ENCODE data around the gene WDR6. TPM values are rescaled to one million over a fixed set of nuclear protein-coding genes. Genes with fewer than 3 reads are reported as not detected.

WDR6 gene
- polyA plus RNA-seq (2013), result 131 TPM

GRCh38 chr3:49007068-49007770 is at the start of gene WDR6:
TSS of gene WDR6 (plus strand) at chr3:49007391. CDS start at chr3:49007432, 41 bp downstream.
- peak within 1 kb of the TSS; percentile 85 to 94 for H3K27ac ChIP-seq (ENCODE audit: insufficient read depth in 1 of 2, low read depth in 1 of 2, low read length in 2 of 2, poor library complexity in 1 of 2, severe bottlenecking in 2 of 2)
- ChIA-PET CTCF (interaction anchor here (0.7 to 19.2 kb wide), 5 partner anchors 11 to 112 kb away, joined by 3 to 386 read pairs (median 3); partner anchors contain the start of genes DALRD3, IMPDH2, NDUFAF3 and P4HTM), POLR2A (interaction anchor here (0.6 to 4.4 kb wide), 8 partner anchors 10 to 126 kb away, joined by 4 to 69 read pairs (median 8); partner anchors contain the start of genes ARIH2, DALRD3, IMPDH2 and NDUFAF3)
- no peaks in the 10 kb centered on the region for H3K9me3 ChIP-seq (ENCODE audit: control extremely low read depth in 1 of 5, control insufficient read depth in 4 of 5, insufficient read depth in 2 of 5, low read depth in 1 of 5, low read length in 4 of 5)
- 0% methylated on average over 45 of the region's 65 CpGs for WGBS (ENCODE audit: insufficient coverage)
- peaks cover 1 to 23% (median 23%) of the 10 kb centered on the region in 4 experiments for H3K4me1 ChIP-seq (ENCODE audit: control extremely low read depth in 1 of 4, control insufficient read depth in 4 of 4, insufficient read depth in 4 of 4, low read length in 3 of 4)
- H3K4me3 ChIP-seq (ENCODE audit: control insufficient read depth in 1 of 7, extremely low read depth in 1 of 7, insufficient read depth in 4 of 7, low read depth in 2 of 7, low read length in 6 of 7), result peak within 1 kb of the TSS; percentile 58 to 87 (median 83)
- peak; percentile 97 to 99 (median 99) for DNase-seq
- H3K27me3 ChIP-seq (replicated peaks in 2 of 5; ENCODE audit: control insufficient read depth in 4 of 5, insufficient read depth in 5 of 5, low read length in 4 of 5), result no peaks in the 10 kb centered on the region
- H3K36me3 ChIP-seq (ENCODE audit: control insufficient read depth in 4 of 4, insufficient read depth in 4 of 4, low read length in 3 of 4), result peaks cover 3 to 25% (median 16%) of the 10 kb centered on the region in 4 experiments

- POLR2A ChIA-PET, result no interaction called here
- CTCF ChIA-PET, result interaction anchor here (1.3 kb wide), 1 partner anchor 9 kb away, joined by 4 read pairs; no protein-coding TSS in a partner anchor
These were observed 46.3 kb upstream of the WDR6 start for GRCh38 chr3:48960841-48961413.

GRCh38 chr3:48962340-48962739 is 44.9 kb upstream of the WDR6 start:
- WGBS (ENCODE audit: insufficient coverage), result no CpG with 5 or more reads among the region's 2 CpGs
- Histone ChIP-seq H3K4me3 (ENCODE audit: control insufficient read depth in 1 of 7, extremely low read depth in 1 of 7, insufficient read depth in 4 of 7, low read depth in 2 of 7, low read length in 6 of 7) (no peak overlapping the region), H3K27me3 (replicated peaks in 2 of 5; ENCODE audit: control insufficient read depth in 4 of 5, insufficient read depth in 5 of 5, low read length in 4 of 5) (no peaks in the 10 kb centered on the region), H3K9me3 (ENCODE audit: control extremely low read depth in 1 of 5, control insufficient read depth in 4 of 5, insufficient read depth in 2 of 5, low read depth in 1 of 5, low read length in 4 of 5) (no peaks in the 10 kb centered on the region), H3K27ac (ENCODE audit: insufficient read depth in 1 of 2, low read depth in 1 of 2, low read length in 2 of 2, poor library complexity in 1 of 2, severe bottlenecking in 2 of 2) (no peak overlapping the region), H3K4me1 (ENCODE audit: control extremely low read depth in 1 of 4, control insufficient read depth in 4 of 4, insufficient read depth in 4 of 4, low read length in 3 of 4) (no peaks in the 10 kb centered on the region), H3K36me3 (ENCODE audit: control insufficient read depth in 4 of 4, insufficient read depth in 4 of 4, low read length in 3 of 4) (peaks cover 9 to 35% (median 22%) of the 10 kb centered on the region in 4 experiments)
- POLR2A ChIA-PET, result no interaction called here
- CTCF ChIA-PET, result interaction anchor here (0.6 kb wide), 1 partner anchor 60 kb away, joined by 3 read pairs; the partner anchor contains the start of gene NDUFAF3
- no peak for DNase-seq

More at GRCh38 chr3:48960841-48961413, 46.3 kb upstream of the WDR6 start:
- Histone ChIP-seq H3K27me3 (replicated peaks in 2 of 5; ENCODE audit: control insufficient read depth in 4 of 5, insufficient read depth in 5 of 5, low read length in 4 of 5) (no peaks in the 10 kb centered on the region), H3K4me3 (ENCODE audit: control insufficient read depth in 1 of 7, extremely low read depth in 1 of 7, insufficient read depth in 4 of 7, low read depth in 2 of 7, low read length in 6 of 7) (no peak overlapping the region), H3K4me1 (ENCODE audit: control extremely low read depth in 1 of 4, control insufficient read depth in 4 of 4, insufficient read depth in 4 of 4, low read length in 3 of 4) (no peaks in the 10 kb centered on the region), H3K27ac (ENCODE audit: insufficient read depth in 1 of 2, low read depth in 1 of 2, low read length in 2 of 2, poor library complexity in 1 of 2, severe bottlenecking in 2 of 2) (peak overlapping the region in 1 of 2 experiments; percentile 22), H3K9me3 (ENCODE audit: control extremely low read depth in 1 of 5, control insufficient read depth in 4 of 5, insufficient read depth in 2 of 5, low read depth in 1 of 5, low read length in 4 of 5) (no peaks in the 10 kb centered on the region), H3K36me3 (ENCODE audit: control insufficient read depth in 4 of 4, insufficient read depth in 4 of 4, low read length in 3 of 4) (peaks cover 4 to 27% (median 17%) of the 10 kb centered on the region in 4 experiments)
- WGBS (ENCODE audit: insufficient coverage), result 63% methylated on average over 1 of the region's 4 CpGs
- no peak for DNase-seq

- H3K27me3 ChIP-seq (replicated peaks in 2 of 5; ENCODE audit: control insufficient read depth in 4 of 5, insufficient read depth in 5 of 5, low read length in 4 of 5), result no peaks in the 10 kb centered on the region
- peak overlapping the region in 1 of 2 experiments; percentile 18 for H3K27ac ChIP-seq (ENCODE audit: insufficient read depth in 1 of 2, low read depth in 1 of 2, low read length in 2 of 2, poor library complexity in 1 of 2, severe bottlenecking in 2 of 2)
- CTCF ChIA-PET, result interaction anchor here (0.6 kb wide), 1 partner anchor 59 kb away, joined by 3 read pairs; the partner anchor contains the start of gene NDUFAF3
- POLR2A ChIA-PET, result no interaction called here
- DNase-seq, result no peak
- H3K4me3 ChIP-seq (ENCODE audit: control insufficient read depth in 1 of 7, extremely low read depth in 1 of 7, insufficient read depth in 4 of 7, low read depth in 2 of 7, low read length in 6 of 7), result no peak overlapping the region
- peaks cover 11 to 38% (median 24%) of the 10 kb centered on the region in 4 experiments for H3K36me3 ChIP-seq (ENCODE audit: control insufficient read depth in 4 of 4, insufficient read depth in 4 of 4, low read length in 3 of 4)
- no peaks in the 10 kb centered on the region for H3K4me1 ChIP-seq (ENCODE audit: control extremely low read depth in 1 of 4, control insufficient read depth in 4 of 4, insufficient read depth in 4 of 4, low read length in 3 of 4)
- 100% methylated on average over 1 of the region's 4 CpGs for WGBS (ENCODE audit: insufficient coverage)
- no peaks in the 10 kb centered on the region for H3K9me3 ChIP-seq (ENCODE audit: control extremely low read depth in 1 of 5, control insufficient read depth in 4 of 5, insufficient read depth in 2 of 5, low read depth in 1 of 5, low read length in 4 of 5)
These were observed 44.3 kb upstream of the WDR6 start for GRCh38 chr3:48962939-48963338.

- Histone ChIP-seq H3K4me1 (ENCODE audit: control extremely low read depth in 1 of 4, control insufficient read depth in 4 of 4, insufficient read depth in 4 of 4, low read length in 3 of 4) (no peaks in the 10 kb centered on the region), H3K4me3 (ENCODE audit: control insufficient read depth in 1 of 7, extremely low read depth in 1 of 7, insufficient read depth in 4 of 7, low read depth in 2 of 7, low read length in 6 of 7) (no peak overlapping the region), H3K9me3 (ENCODE audit: control extremely low read depth in 1 of 5, control insufficient read depth in 4 of 5, insufficient read depth in 2 of 5, low read depth in 1 of 5, low read length in 4 of 5) (no peaks in the 10 kb centered on the region), H3K27me3 (replicated peaks in 2 of 5; ENCODE audit: control insufficient read depth in 4 of 5, insufficient read depth in 5 of 5, low read length in 4 of 5) (no peaks in the 10 kb centered on the region), H3K36me3 (ENCODE audit: control insufficient read depth in 4 of 4, insufficient read depth in 4 of 4, low read length in 3 of 4) (peaks cover 11 to 39% (median 25%) of the 10 kb centered on the region in 4 experiments), H3K27ac (ENCODE audit: insufficient read depth in 1 of 2, low read depth in 1 of 2, low read length in 2 of 2, poor library complexity in 1 of 2, severe bottlenecking in 2 of 2) (no peak overlapping the region)
- CTCF ChIA-PET, result interaction anchor here (2.8 kb wide), 1 partner anchor 11 kb away, joined by 10 read pairs; no protein-coding TSS in a partner anchor
- POLR2A ChIA-PET, result no interaction called here
- 96% methylated on average over 2 of the region's 2 CpGs for WGBS (ENCODE audit: insufficient coverage)
- no peak for DNase-seq
These were observed 43.6 kb upstream of the WDR6 start for GRCh38 chr3:48963591-48963990.

GRCh38 chr3:48966367-48966766 is 40.8 kb upstream of the WDR6 start:
- no peaks in the 10 kb centered on the region for H3K4me1 ChIP-seq (ENCODE audit: control extremely low read depth in 1 of 4, control insufficient read depth in 4 of 4, insufficient read depth in 4 of 4, low read length in 3 of 4)
- H3K27me3 ChIP-seq (replicated peaks in 2 of 5; ENCODE audit: control insufficient read depth in 4 of 5, insufficient read depth in 5 of 5, low read length in 4 of 5), result no peaks in the 10 kb centered on the region
- CTCF ChIA-PET, result interaction anchor here (1.5 to 2.8 kb wide), 2 partner anchors 9 to 21 kb away, joined by 3 to 10 read pairs; no protein-coding TSS in a partner anchor
- POLR2A ChIA-PET, result no interaction called here
- no peak for DNase-seq
- H3K4me3 ChIP-seq (ENCODE audit: control insufficient read depth in 1 of 7, extremely low read depth in 1 of 7, insufficient read depth in 4 of 7, low read depth in 2 of 7, low read length in 6 of 7), result no peak overlapping the region
- H3K9me3 ChIP-seq (ENCODE audit: control extremely low read depth in 1 of 5, control insufficient read depth in 4 of 5, insufficient read depth in 2 of 5, low read depth in 1 of 5, low read length in 4 of 5), result no peaks in the 10 kb centered on the region
- 80% methylated on average over 1 of the region's 3 CpGs for WGBS (ENCODE audit: insufficient coverage)
- no peak overlapping the region for H3K27ac ChIP-seq (ENCODE audit: insufficient read depth in 1 of 2, low read depth in 1 of 2, low read length in 2 of 2, poor library complexity in 1 of 2, severe bottlenecking in 2 of 2)
- peaks cover 18 to 64% (median 40%) of the 10 kb centered on the region in 4 experiments for H3K36me3 ChIP-seq (ENCODE audit: control insufficient read depth in 4 of 4, insufficient read depth in 4 of 4, low read length in 3 of 4)

Data from common myeloid progenitor, CD34-positive (primary cell).